Measurements from ENCODE around the gene TFF3.

Gene TFF3

DNA sequence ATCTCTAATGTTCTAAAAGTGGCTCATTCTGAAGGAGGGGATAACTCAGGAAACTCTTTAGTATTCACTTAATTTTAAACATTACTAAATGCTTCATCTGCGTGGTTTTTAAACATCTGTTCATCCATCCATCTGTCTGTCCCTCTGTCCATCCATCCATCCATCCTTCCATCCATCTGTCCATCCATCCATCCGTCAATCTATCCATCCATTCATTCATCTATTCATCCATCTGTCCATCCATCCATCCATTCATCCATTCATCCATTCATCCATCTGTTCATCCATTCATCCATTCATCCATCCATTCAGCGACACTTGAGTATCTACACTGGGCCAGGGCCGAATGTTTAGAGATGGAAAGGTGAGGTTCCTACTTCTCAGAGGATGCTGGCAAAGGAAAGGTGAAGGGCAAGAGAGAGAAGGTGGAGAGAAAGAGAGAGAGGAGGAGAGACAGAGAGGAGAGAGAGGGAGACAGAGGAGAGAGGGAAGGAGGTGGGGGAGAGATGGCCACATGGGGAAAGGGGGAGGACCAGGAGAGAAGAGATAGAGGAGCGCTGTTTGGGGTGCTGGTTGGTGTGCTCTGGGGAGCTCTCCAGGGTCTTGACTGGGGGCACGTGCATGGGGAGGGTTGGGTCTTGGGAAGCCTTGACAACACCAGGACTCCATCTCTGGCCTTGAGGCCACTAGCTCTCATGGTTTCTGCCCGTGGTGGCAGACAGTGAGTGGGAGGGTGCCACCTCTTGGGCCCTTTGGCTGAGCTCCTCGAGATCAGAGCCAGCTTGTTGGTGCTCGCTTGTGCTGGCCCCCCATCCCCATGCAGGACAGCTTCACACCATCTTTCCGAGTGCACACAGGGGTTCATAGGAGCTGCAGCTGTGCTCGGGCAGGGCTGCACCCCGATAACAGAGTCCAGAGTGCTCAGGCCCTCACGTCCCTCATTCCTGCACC lies 50.7 kb downstream of the TFF3 start:
- no peak for DNase-seq

DNA sequence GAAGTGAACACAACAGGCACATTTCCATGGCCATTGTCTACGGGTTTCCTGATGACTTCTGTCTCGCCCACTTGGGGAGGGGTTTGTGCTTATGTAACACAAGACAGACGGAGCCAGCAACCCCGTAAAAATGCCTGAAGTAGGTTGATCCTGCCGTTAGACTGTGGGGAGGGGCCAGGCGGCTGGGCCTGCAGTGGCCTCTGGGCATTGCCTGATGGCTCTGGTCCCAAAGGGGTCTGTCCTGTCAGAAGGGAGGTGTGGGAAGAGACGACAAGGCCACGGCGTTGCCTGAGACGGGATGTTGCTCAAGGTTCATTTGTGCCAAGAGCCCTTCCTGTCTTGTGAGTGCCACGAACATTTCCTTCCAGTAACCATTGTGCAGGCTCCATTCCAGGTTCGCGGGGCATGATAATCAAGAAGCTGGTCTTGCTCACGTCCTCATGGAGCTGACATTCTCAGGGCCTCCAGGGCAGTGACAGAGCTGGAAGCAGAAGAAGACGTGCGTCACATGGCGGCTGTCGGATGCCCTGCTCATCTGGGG lies 51.5 kb downstream of the TFF3 start:
- no peak for DNase-seq

DNA sequence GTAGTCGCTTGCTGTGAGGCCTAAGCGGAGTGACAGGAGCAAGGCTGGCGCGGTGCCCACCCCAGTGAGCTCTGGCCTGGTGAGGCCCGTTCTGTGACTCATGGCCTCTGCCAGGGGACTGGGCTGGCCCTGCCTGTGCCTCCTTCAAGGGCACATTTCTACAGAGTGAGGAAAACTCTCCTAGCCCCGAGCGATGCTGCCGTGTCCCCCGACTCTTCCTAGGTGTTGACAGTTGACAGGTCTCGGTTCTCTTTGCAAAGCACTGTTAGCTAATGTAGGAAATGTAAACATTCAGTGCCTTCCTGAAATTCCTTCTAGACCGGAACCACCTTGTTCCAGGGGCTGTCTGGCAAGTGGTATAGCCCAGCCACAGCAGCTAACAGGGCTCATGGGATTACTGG lies 52.4 kb downstream of the TFF3 start:
- DNase-seq: no peak

DNA sequence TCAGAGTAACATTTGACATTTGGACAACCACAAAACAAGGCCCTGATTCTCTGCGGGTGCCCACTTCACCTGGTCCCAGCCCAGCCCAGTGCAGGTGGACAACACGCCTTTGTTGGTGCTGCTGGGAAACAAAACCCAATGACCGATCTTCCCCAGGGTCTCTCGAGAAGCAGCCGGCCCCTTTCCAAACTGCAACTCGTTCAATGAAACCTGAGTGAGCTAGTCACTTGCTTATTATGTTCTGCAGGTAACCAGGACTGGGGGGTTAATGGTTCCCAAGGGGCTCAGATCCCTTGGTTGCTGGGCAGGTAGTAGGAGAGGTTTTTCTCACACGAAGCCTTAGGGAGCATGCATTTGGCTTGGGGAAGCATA lies 53.4 kb downstream of the TFF3 start:
- DNase-seq: no peak
